OCI-LY7 (cell line): ENCODE measurements around the gene IBTK. TPM values are rescaled to one million over a fixed set of nuclear protein-coding genes. Genes with fewer than 3 reads are reported as not detected.

Source experiments
- BruUV-seq: library from RNA; stranded (reverse); fragments of 400-500 nt; replicated peaks from 2 replicates; lab custom pipeline; 2021; lab: Mats Ljungman, UMichigan
- CTCF ChIA-PET: fragments of 300-600 bp; sonication (Branson Sonifier 250); formaldehyde crosslinking; loops from one replicate; lab custom pipeline; 2022; ENCODE audit warnings: antibody characterized with exemption; ENCODE audit not compliant: unreplicated experiment; lab: Charles Lee
- POLR2A ChIA-PET: fragments of 300-600 bp; sonication (Branson Sonifier 250); formaldehyde crosslinking; loops from one replicate; lab custom pipeline; 2022; ENCODE audit warnings: antibody characterized with exemption; lab: Charles Lee
- DNase-seq: peaks from one replicate; pipeline ENCODE4 v3.0.0-alpha.2; 2015; ENCODE audit warnings: low spot score
- H2AFZ ChIP-seq: fragments of 200-600 bp; sonication (generic), shearing (Covaris generic); 2 replicates; pipeline ENCODE4 v1.6.1; 2014; ENCODE audit warnings: mild to moderate bottlenecking, antibody characterized with exemption, low read length, moderate library complexity
- H3K27ac ChIP-seq: fragments of 200-600 bp; sonication (generic); 2 replicates; pipeline ENCODE4 v1.5.1; 2014; ENCODE audit warnings: mixed run types, low read depth, mild to moderate bottlenecking, moderate library complexity, low read length, inconsistent platforms; ENCODE audit not compliant: poor library complexity, severe bottlenecking
- H3K36me3 ChIP-seq: fragments of 200-600 bp; sonication (generic); 2 replicates; pipeline ENCODE4 v1.6.1; 2014; ENCODE audit warnings: mild to moderate bottlenecking, antibody characterized with exemption, low read length, moderate library complexity, mixed read lengths; ENCODE audit not compliant: insufficient read depth
- H3K4me1 ChIP-seq: fragments of 200-600 bp; sonication (generic); 2 replicates; pipeline ENCODE4 v1.5.1; 2014; ENCODE audit warnings: mild to moderate bottlenecking, low read length; ENCODE audit not compliant: insufficient read depth, poor library complexity, severe bottlenecking
- H3K4me2 ChIP-seq: fragments of 200-600 bp; sonication (generic); 2 replicates; pipeline ENCODE4 v1.6.1; 2014; ENCODE audit warnings: mild to moderate bottlenecking, low read length
- H3K4me3 ChIP-seq: fragments of 200-600 bp; sonication (generic); 2 replicates; pipeline ENCODE4 v1.5.1; 2014; ENCODE audit warnings: mild to moderate bottlenecking, low read depth, low read length; ENCODE audit not compliant: poor library complexity, severe bottlenecking
- H3K79me2 ChIP-seq: fragments of 200-600 bp; sonication (generic); 2 replicates; pipeline ENCODE4 v1.6.1; 2016; ENCODE audit warnings: low read depth, mild to moderate bottlenecking, low read length, moderate library complexity, mixed read lengths; ENCODE audit not compliant: insufficient read depth
- H3K9me2 ChIP-seq: fragments of 200-600 bp; sonication (generic); 2 replicates; pipeline ENCODE4 v1.6.1; 2016; ENCODE audit warnings: mild to moderate bottlenecking, low read length, mixed read lengths; ENCODE audit not compliant: insufficient read depth
- H3K9me3 ChIP-seq: fragments of 200-600 bp; sonication (generic); 2 replicates; pipeline ENCODE4 v1.6.1; 2014; ENCODE audit warnings: mild to moderate bottlenecking, mixed run types, low read length, mixed read lengths
- H4K20me1 ChIP-seq: fragments of 200-600 bp; sonication (generic); 2 replicates; pipeline ENCODE4 v1.6.1; 2014; ENCODE audit warnings: mild to moderate bottlenecking, antibody characterized with exemption, low read length, moderate library complexity, mixed read lengths; ENCODE audit not compliant: insufficient read depth
- EZH2phosphoT487 ChIP-seq: fragments of 200-600 bp; sonication (generic); IDR thresholded peaks from 2 replicates; pipeline ENCODE4 v1.6.1; 2018; ENCODE audit warnings: low read depth, borderline replicate concordance, mild to moderate bottlenecking, mixed run types, antibody characterized with exemption, low read length, moderate library complexity, mixed read lengths
- intact Hi-C: fragments of 100-400 bp; cut with micrococcal nuclease; formaldehyde crosslinking; loops from one replicate; pipeline ENCODE4 v1.10.0; 2022; ENCODE audit not compliant: unreplicated experiment
- total RNA-seq, 2 experiments: library from RNA; depleted of rRNA in 1 of 2; stranded (reverse); fragments of >200 nt in 1 of 2; shearing (Covaris generic) in 1 of 2; gene quantifications; 2 replicates each; pipeline ENCODE4 v1.2.3, GENCODE V29; 2014 to 2022
- TF ChIP-seq, protein P1 (sequence below): fragments of 200-600 bp; sonication (generic); conservative IDR thresholded peaks from 2 replicates; pipeline ENCODE4 v1.5.1; 2014; ENCODE audit warnings: mild to moderate bottlenecking, antibody characterized with exemption, low read length, moderate library complexity, mixed read lengths

Gene IBTK
- total RNA-seq, 2 experiments from 2014 or later = 18.6 to 31.0 TPM

DNA sequence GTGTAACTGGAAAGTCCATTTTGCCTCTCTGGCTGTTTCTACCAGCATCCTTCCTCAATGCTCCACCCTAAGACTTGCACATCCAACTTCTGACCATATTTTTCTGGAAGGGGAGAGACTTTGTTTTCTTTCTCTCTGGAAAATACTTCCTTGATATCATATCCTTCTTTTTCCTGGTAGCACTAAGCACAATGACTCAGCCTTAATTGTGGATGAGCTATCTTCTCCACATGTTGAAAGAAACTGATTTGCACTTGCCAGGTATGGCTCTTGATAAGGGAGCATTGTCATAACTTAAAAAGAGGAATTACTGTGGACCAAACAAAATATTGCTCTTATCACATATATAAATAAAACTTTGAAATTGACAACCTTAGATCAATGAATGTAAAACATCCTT is 30.1 kb upstream of the IBTK start:
- intact Hi-C loops = loop anchor here (10.0 kb wide), 2 partner anchors 437 to 1237 kb away; partner anchors contain the start of gene PRSS35
- Histone ChIP-seq H3K4me3 (no peak overlapping the region), H3K4me1 (no peaks in the 10 kb centered on the region), H2AFZ (no peak overlapping the region), H3K27ac (no peak overlapping the region), H3K4me2 (no peak overlapping the region), H3K9me3 (no peaks in the 10 kb centered on the region), H4K20me1 (no peaks in the 10 kb centered on the region), H3K79me2 (no peaks in the 10 kb centered on the region), H3K9me2 (no peaks in the 10 kb centered on the region), H3K36me3 (no peaks in the 10 kb centered on the region)
- no TSS peak for BruUV-seq
- ChIA-PET CTCF (no interaction called here), POLR2A (interaction anchor here (0.7 kb wide), 1 partner anchor 30 kb away, joined by 3 read pairs; no protein-coding TSS in a partner anchor)
- DNase-seq = no peak
- TF ChIP-seq, protein P1, sequence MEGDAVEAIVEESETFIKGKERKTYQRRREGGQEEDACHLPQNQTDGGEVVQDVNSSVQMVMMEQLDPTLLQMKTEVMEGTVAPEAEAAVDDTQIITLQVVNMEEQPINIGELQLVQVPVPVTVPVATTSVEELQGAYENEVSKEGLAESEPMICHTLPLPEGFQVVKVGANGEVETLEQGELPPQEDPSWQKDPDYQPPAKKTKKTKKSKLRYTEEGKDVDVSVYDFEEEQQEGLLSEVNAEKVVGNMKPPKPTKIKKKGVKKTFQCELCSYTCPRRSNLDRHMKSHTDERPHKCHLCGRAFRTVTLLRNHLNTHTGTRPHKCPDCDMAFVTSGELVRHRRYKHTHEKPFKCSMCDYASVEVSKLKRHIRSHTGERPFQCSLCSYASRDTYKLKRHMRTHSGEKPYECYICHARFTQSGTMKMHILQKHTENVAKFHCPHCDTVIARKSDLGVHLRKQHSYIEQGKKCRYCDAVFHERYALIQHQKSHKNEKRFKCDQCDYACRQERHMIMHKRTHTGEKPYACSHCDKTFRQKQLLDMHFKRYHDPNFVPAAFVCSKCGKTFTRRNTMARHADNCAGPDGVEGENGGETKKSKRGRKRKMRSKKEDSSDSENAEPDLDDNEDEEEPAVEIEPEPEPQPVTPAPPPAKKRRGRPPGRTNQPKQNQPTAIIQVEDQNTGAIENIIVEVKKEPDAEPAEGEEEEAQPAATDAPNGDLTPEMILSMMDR = no peak
- TF ChIP-seq EZH2phosphoT487 = no peak

DNA sequence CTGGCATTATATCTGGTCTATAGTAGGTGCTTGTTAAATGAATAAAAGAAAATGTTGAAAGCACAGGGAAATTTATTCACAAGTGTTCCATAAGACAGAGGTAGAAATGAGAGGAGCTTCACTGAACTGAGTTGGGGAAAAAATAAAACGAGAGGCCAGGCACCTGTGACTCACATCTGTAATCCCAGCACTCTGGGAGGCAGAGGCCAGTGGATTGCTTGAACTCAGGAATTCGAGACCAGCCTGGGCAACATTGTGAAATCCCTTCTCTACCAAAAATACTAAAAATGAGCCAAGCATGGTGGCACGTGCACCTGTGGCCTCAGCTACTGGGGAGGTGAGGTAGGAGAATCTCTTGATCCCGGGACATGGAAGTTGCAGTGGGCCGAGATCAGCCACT is 28.1 kb upstream of the IBTK start:
- H3K4me3 ChIP-seq = no peak overlapping the region
- no peaks in the 10 kb centered on the region for H3K9me2 ChIP-seq
- intact Hi-C loops = loop anchor here (10.0 kb wide), 2 partner anchors 439 to 1239 kb away; partner anchors contain the start of gene PRSS35
- H3K9me3 ChIP-seq = no peaks in the 10 kb centered on the region
- no peak overlapping the region for H2AFZ ChIP-seq
- H3K4me2 ChIP-seq = no peak overlapping the region
- ChIA-PET CTCF (no interaction called here), POLR2A (no interaction called here)
- no peaks in the 10 kb centered on the region for H3K4me1 ChIP-seq
- no TSS peak for BruUV-seq
- no peak overlapping the region for H3K27ac ChIP-seq
- TF ChIP-seq, protein P1 = no peak
- no peak for TF ChIP-seq EZH2phosphoT487
- no peaks in the 10 kb centered on the region for H4K20me1 ChIP-seq
- DNase-seq = no peak
- no peaks in the 10 kb centered on the region for H3K36me3 ChIP-seq
- H3K79me2 ChIP-seq = no peaks in the 10 kb centered on the region

DNA sequence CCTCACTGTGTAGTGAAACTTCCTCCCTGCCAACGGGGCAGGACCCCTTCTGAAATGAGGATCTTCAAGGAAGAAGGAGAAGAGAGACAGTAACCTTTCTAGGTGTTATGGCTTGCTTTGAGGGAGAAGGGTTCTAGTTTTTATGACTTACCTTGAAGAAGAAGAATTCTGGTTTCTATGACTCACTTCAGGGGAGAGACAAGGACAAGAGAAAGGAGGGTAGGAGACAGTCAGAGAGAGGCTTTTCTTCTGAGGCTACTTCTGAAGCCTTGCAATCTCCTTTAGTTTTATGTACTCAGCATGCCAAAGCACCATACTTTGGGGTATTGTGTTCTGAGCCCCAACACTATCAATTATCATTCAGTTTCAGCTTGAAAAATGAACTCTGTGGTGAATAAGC is 25.8 kb upstream of the IBTK start:
- no peaks in the 10 kb centered on the region for H4K20me1 ChIP-seq
- DNase-seq = no peak
- BruUV-seq = no TSS peak
- H3K27ac ChIP-seq = no peak overlapping the region
- CTCF ChIA-PET = no interaction called here
- no peaks in the 10 kb centered on the region for H3K79me2 ChIP-seq
- H3K9me2 ChIP-seq = no peaks in the 10 kb centered on the region
- TF ChIP-seq, protein P1 = no peak
- TF ChIP-seq EZH2phosphoT487 = no peak
- H2AFZ ChIP-seq = no peak overlapping the region
- no peaks in the 10 kb centered on the region for H3K9me3 ChIP-seq
- H3K36me3 ChIP-seq = no peaks in the 10 kb centered on the region
- no peak overlapping the region for H3K4me3 ChIP-seq
- H3K4me1 ChIP-seq = no peaks in the 10 kb centered on the region
- intact Hi-C loops = loop anchor here (10.0 kb wide), 2 partner anchors 442 to 1242 kb away; partner anchors contain the start of gene PRSS35
- POLR2A ChIA-PET = interaction anchor here (0.6 kb wide), 1 partner anchor 648 kb away, joined by 4 read pairs; no protein-coding TSS in a partner anchor
- H3K4me2 ChIP-seq = no peak overlapping the region
